Endothelial cell of umbilical vein (primary cell): ENCODE data around the gene FANCC. TPM values are rescaled to one million over a fixed set of nuclear protein-coding genes. Genes with fewer than 3 reads are reported as not detected.

Source experiments
- BruUV-seq: library from RNA; stranded (reverse); fragments of 400-500 nt; replicated peaks from 2 replicates; lab custom pipeline; 2021; lab: Mats Ljungman, UMichigan
- CTCF ChIA-PET: fragments of 300-600, 350-600 bp; sonication (Branson Sonifier 250); formaldehyde crosslinking; loops from one replicate; lab custom pipeline; 2021; ENCODE audit warnings: antibody characterized with exemption, inconsistent platforms; lab: Charles Lee
- POLR2A ChIA-PET: fragments of 300-600, 350-600 bp; sonication (Branson Sonifier 250); formaldehyde crosslinking; loops from one replicate; lab custom pipeline; 2021; ENCODE audit warnings: antibody characterized with exemption, inconsistent platforms; lab: Charles Lee
- DNase-seq: peaks from one replicate; pipeline ENCODE4 v3.0.0-alpha.2; 2011; ENCODE audit warnings: low read depth, low spot score
- FAIRE-seq: peaks from 2 replicates; lab custom pipeline; 2011; peaks lifted over from hg19 to GRCh38; lab: Jason Lieb, UNC
- H2AFZ ChIP-seq: 2 replicates; pipeline ENCODE4 v1.6.0; 2012; ENCODE audit warnings: low read depth, low read length, control low read depth, inconsistent platforms
- H3K27ac ChIP-seq: 2 replicates; pipeline ENCODE4 v1.5.1; 2011; ENCODE audit warnings: low read depth, mild to moderate bottlenecking, control low read depth, low read length, moderate library complexity; ENCODE audit not compliant: insufficient read depth
- H3K27me3 ChIP-seq, 2 experiments: 2 replicates each; pipeline versions ENCODE4 v1.6.0 to v1.6.1; 2011; ENCODE audit warnings: low read length in 2 of 2, mixed read lengths in 1 of 2; ENCODE audit not compliant: control insufficient read depth in 2 of 2, insufficient read depth in 2 of 2
- H3K36me3 ChIP-seq, 2 experiments: 2 replicates in 1 of 2; 3 replicates in 1 of 2; pipeline ENCODE4 v1.5.1; 2011; ENCODE audit warnings: low read length in 2 of 2, mild to moderate bottlenecking in 1 of 2, moderate library complexity in 1 of 2; ENCODE audit not compliant: control insufficient read depth in 2 of 2, insufficient read depth in 2 of 2; ENCODE audit errors: extremely low read depth in 1 of 2
- H3K4me1 ChIP-seq: 3 replicates; pipeline ENCODE4 v1.5.1; 2011; ENCODE audit warnings: mild to moderate bottlenecking, low read length; ENCODE audit not compliant: control insufficient read depth, insufficient read depth; ENCODE audit errors: extremely low read depth
- H3K4me2 ChIP-seq: 2 replicates; pipeline ENCODE4 v1.6.1; 2011; ENCODE audit warnings: low read length, control low read depth, mixed read lengths; ENCODE audit not compliant: insufficient read depth
- H3K4me3 ChIP-seq, 3 experiments: fragments of 200-600 bp in 1 of 3; sonication (generic), shearing (Covaris generic) in 1 of 3; replicated peaks in 1 of 3; 2 replicates each; pipeline ENCODE4 v1.5.1; 2011 to 2016; ENCODE audit warnings: control low read depth in 3 of 3, low read length in 3 of 3, mild to moderate bottlenecking in 2 of 3, inconsistent platforms in 1 of 3, low read depth in 1 of 3, moderate library complexity in 1 of 3; ENCODE audit not compliant: insufficient read depth in 1 of 3
- H3K79me2 ChIP-seq: 2 replicates; pipeline ENCODE4 v1.6.0; 2012; ENCODE audit warnings: low read length, inconsistent platforms; ENCODE audit not compliant: control insufficient read depth, insufficient read depth
- H3K9ac ChIP-seq: replicated peaks from 2 replicates; pipeline ENCODE3; 2011; ENCODE audit warnings: low read length, control low read depth; ENCODE audit not compliant: insufficient read depth; ENCODE audit errors: extremely low read depth
- H3K9me1 ChIP-seq: replicated peaks from 3 replicates; pipeline ENCODE4 v1.6.0; 2011; ENCODE audit warnings: mild to moderate bottlenecking, low read length; ENCODE audit not compliant: control insufficient read depth, insufficient read depth; ENCODE audit errors: extremely low read depth
- H3K9me3 ChIP-seq: replicated peaks from 2 replicates; pipeline ENCODE4 v1.5.1; 2012; ENCODE audit warnings: low read length, inconsistent platforms; ENCODE audit not compliant: control insufficient read depth, insufficient read depth
- H4K20me1 ChIP-seq: replicated peaks from 2 replicates; pipeline ENCODE3; 2011; ENCODE audit warnings: mild to moderate bottlenecking, low read length; ENCODE audit not compliant: control insufficient read depth, insufficient read depth; ENCODE audit errors: extremely low read depth
- CTCF ChIP-seq, 2 donors: IDR thresholded peaks; 1 replicate in 1 of 2; 2 replicates in 1 of 2; pipeline ENCODE4 v1.5.1; 2011; ENCODE audit warnings: low read length in 2 of 2, mild to moderate bottlenecking in 2 of 2, moderate library complexity in 2 of 2, control low read depth in 1 of 2, inconsistent platforms in 1 of 2, low read depth in 1 of 2; ENCODE audit not compliant: insufficient read depth in 1 of 2; ENCODE audit errors: extremely low read depth in 1 of 2
- EZH2 ChIP-seq: IDR thresholded peaks from 2 replicates; pipeline ENCODE4 v1.6.1; 2012; ENCODE audit warnings: borderline replicate concordance, low read depth, mild to moderate bottlenecking, moderate library complexity, low read length, inconsistent platforms; ENCODE audit not compliant: severe bottlenecking
- FOS ChIP-seq: IDR thresholded peaks from 2 replicates; pipeline ENCODE4 v1.6.1; 2011; ENCODE audit warnings: mild to moderate bottlenecking, low read length, moderate library complexity, borderline replicate concordance; ENCODE audit not compliant: insufficient read depth
- JUN ChIP-seq: IDR thresholded peaks from 2 replicates; pipeline ENCODE4 v1.6.1; 2011; ENCODE audit warnings: borderline replicate concordance, low read depth; ENCODE audit not compliant: insufficient read length, insufficient read depth
- POLR2A ChIP-seq: IDR thresholded peaks from 2 replicates; pipeline ENCODE4 v1.6.1; 2012; ENCODE audit warnings: low read depth, mild to moderate bottlenecking, control low read depth, low read length
- dilution Hi-C: fragments of 300-500 bp; cut with MboI; formaldehyde crosslinking; loops from one replicate; pipeline ENCODE4 v1.15.0; 2019; ENCODE audit warnings: low sequenced_read_pairs; ENCODE audit not compliant: extremely low pct_ligation_motif_present
- intact Hi-C: fragments of 100-400 bp; cut with micrococcal nuclease; formaldehyde crosslinking; loops from one replicate; pipeline ENCODE4 v1.10.0; 2022
- polyA plus RNA-seq, 4 experiments: library from polyadenylated mRNA; depleted of rRNA in 3 of 4; stranded (reverse) in 3 of 4; unstranded in 1 of 4; fragments of >200 nt; gene quantifications; 2 replicates each; pipeline versions ENCODE4 v1.2.1 to v1.2.3, GENCODE V29; 2011 to 2012; ENCODE audit warnings: missing spikeins in 1 of 4
- total RNA-seq: library from RNA; stranded (reverse); gene quantifications from 2 replicates; pipeline ENCODE4 v1.2.3, GENCODE V29; 2021
- TF ChIP-seq, protein P1 (sequence below): IDR thresholded peaks from 2 replicates; pipeline ENCODE4 v1.6.1; 2011; ENCODE audit not compliant: insufficient read depth, insufficient read length

The FANCC gene
- total and polyA plus RNA-seq, 2 donors (not counting 3 experiments of a cell fraction or from before 2014, with no cell fraction given), result 5.7 to 13.1 TPM

GRCh38 chr9:95128177-95128524 lies 189.4 kb downstream of the FANCC start:
- intact Hi-C loops, result no loop called here
- H3K4me1 ChIP-seq, result no peaks in the 10 kb centered on the region
- no TSS peak for BruUV-seq

GRCh38 chr9:95127249-95128176 lies 190.0 kb downstream of the FANCC start:
- peak; percentile 75 for FAIRE-seq
- H3K4me1 ChIP-seq, result no peaks in the 10 kb centered on the region
- H3K9ac ChIP-seq, result no peak overlapping the region
- H3K27ac ChIP-seq, result no peak overlapping the region
- peak; percentile 78 for DNase-seq
- peak overlapping the region; percentile 73 for H3K4me2 ChIP-seq
- CTCF ChIA-PET, result interaction anchor here (0.5 to 13.7 kb wide), 105 partner anchors 10 to 1091 kb away, joined by 3 to 707 read pairs (median 4); partner anchors contain the start of gene AOPEP
- peak overlapping the region in 2 of 3 experiments; percentile 33 to 46 for H3K4me3 ChIP-seq
- dilution Hi-C loops, result loop anchor here (25.0 kb wide), 1 partner anchor 465 kb away; no protein-coding TSS in a partner anchor
- no TSS peak for BruUV-seq
- no peaks in the 10 kb centered on the region for H3K27me3 ChIP-seq
- no peaks in the 10 kb centered on the region for H4K20me1 ChIP-seq
- H3K79me2 ChIP-seq, result no peaks in the 10 kb centered on the region
- H2AFZ ChIP-seq, result peak overlapping the region; percentile 76
- no peaks in the 10 kb centered on the region for H3K36me3 ChIP-seq
- no peaks in the 10 kb centered on the region for H3K9me1 ChIP-seq
- intact Hi-C loops, result loop anchor here (1.0 to 2.0 kb wide), 4 partner anchors 121 to 458 kb away; no protein-coding TSS in a partner anchor
- no peaks in the 10 kb centered on the region for H3K9me3 ChIP-seq
- POLR2A ChIA-PET, result interaction anchor here (1.6 kb wide), 1 partner anchor 447 kb away, joined by 6 read pairs; no protein-coding TSS in a partner anchor
- peak; percentile 97 to 99 for TF ChIP-seq CTCF (IDR thresholded peaks at IDR 0.05; ENCODE audit: extremely low read depth in 1 of 2, insufficient read depth in 1 of 2, low read depth in 1 of 2, low read length in 2 of 2)
- TF ChIP-seq, protein P1, sequence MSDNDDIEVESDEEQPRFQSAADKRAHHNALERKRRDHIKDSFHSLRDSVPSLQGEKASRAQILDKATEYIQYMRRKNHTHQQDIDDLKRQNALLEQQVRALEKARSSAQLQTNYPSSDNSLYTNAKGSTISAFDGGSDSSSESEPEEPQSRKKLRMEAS, result no peak

More at GRCh38 chr9:95128177-95128524, 189.4 kb downstream of the FANCC start:
- TF ChIP-seq EZH2 (no peak), JUN (no peak), FOS (no peak), POLR2A (no peak)
- no peaks in the 10 kb centered on the region for H4K20me1 ChIP-seq
- no peaks in the 10 kb centered on the region for H3K9me3 ChIP-seq
- no peaks in the 10 kb centered on the region for H3K9me1 ChIP-seq
- ChIA-PET CTCF (interaction anchor here (0.5 to 13.7 kb wide), 102 partner anchors 10 to 1090 kb away, joined by 3 to 707 read pairs (median 4); partner anchors contain the start of gene AOPEP), POLR2A (interaction anchor here (1.6 kb wide), 1 partner anchor 447 kb away, joined by 6 read pairs; no protein-coding TSS in a partner anchor)
- no peak overlapping the region for H2AFZ ChIP-seq
- DNase-seq, result no peak
- no peaks in the 10 kb centered on the region for H3K79me2 ChIP-seq
- dilution Hi-C loops, result loop anchor here (25.0 kb wide), 1 partner anchor 466 kb away; no protein-coding TSS in a partner anchor
- no peaks in the 10 kb centered on the region for H3K27me3 ChIP-seq
- FAIRE-seq, result no peak
- H3K4me2 ChIP-seq, result no peak overlapping the region
- H3K9ac ChIP-seq, result no peak overlapping the region
- no peak overlapping the region for H3K27ac ChIP-seq
- H3K4me3 ChIP-seq, result no peak overlapping the region
- H3K36me3 ChIP-seq, result no peaks in the 10 kb centered on the region
